Ovary (tissue), 3 donors: Measurements from ENCODE around the gene CTIF.

Experiments
- POLR2A ChIP-seq: fragments of 450-650 bp; IDR thresholded peaks from one replicate; pipeline ENCODE4 v1.6.1; 2017; ENCODE audit warnings: antibody characterized with exemption, mild to moderate bottlenecking, moderate library complexity
- TF ChIP-seq, protein P1 (sequence below), 3 donors: fragments of 450-650 bp in 2 of 3; fragments of 200-600 bp in 1 of 3; IDR thresholded peaks; one replicate each; pipeline versions ENCODE4 v1.5.1 to v1.8.0; 2016 to 2022; ENCODE audit warnings: antibody characterized with exemption in 3 of 3, mild to moderate bottlenecking in 1 of 3
- donor health status: DM: no; HTN: no; CAD: no.

DNA sequence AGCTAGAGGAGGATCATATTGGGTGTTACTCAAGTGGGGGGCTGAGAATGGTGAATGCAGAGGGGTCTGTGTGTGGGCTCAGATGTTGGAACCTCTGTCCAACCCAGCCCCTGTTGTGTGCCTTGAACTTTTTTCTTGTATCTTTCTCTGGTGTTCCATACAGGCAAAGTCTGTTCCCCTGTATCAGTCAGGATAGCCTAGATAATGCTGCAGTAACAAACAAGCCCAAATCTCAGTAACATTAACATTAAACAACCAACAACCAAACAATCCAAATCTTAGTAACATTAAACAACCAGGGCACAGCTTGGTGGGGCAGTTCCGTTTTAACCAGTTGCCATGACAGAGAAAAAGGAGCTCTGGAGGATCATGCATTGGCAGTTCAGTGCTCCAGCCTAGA lies 103.7 kb downstream of the CTIF start:
- TF ChIP-seq, protein P1, sequence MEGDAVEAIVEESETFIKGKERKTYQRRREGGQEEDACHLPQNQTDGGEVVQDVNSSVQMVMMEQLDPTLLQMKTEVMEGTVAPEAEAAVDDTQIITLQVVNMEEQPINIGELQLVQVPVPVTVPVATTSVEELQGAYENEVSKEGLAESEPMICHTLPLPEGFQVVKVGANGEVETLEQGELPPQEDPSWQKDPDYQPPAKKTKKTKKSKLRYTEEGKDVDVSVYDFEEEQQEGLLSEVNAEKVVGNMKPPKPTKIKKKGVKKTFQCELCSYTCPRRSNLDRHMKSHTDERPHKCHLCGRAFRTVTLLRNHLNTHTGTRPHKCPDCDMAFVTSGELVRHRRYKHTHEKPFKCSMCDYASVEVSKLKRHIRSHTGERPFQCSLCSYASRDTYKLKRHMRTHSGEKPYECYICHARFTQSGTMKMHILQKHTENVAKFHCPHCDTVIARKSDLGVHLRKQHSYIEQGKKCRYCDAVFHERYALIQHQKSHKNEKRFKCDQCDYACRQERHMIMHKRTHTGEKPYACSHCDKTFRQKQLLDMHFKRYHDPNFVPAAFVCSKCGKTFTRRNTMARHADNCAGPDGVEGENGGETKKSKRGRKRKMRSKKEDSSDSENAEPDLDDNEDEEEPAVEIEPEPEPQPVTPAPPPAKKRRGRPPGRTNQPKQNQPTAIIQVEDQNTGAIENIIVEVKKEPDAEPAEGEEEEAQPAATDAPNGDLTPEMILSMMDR (IDR thresholded peaks at IDR 0.05): no peak
- no peak for TF ChIP-seq POLR2A
